SK-N-MC (cell line): ENCODE results near the gene FABP6.

Source experiments
- EZH2 ChIP-seq: fragments of 200-600 bp; sonication (generic); IDR thresholded peaks from one replicate; pipeline ENCODE4 v1.6.1; 2017; ENCODE audit warnings: antibody characterized with exemption
- FOXP2 ChIP-seq: optimal IDR thresholded peaks from 2 replicates; pipeline ENCODE3; 2011; ENCODE audit warnings: mild to moderate bottlenecking, moderate library complexity; ENCODE audit not compliant: insufficient read depth; ENCODE audit errors: extremely low read length, control extremely low read depth
- POLR2AphosphoS5 ChIP-seq: IDR thresholded peaks from 2 replicates; pipeline ENCODE4 v1.6.1; 2012; ENCODE audit warnings: mild to moderate bottlenecking, low read depth, low read length, borderline replicate concordance

DNA sequence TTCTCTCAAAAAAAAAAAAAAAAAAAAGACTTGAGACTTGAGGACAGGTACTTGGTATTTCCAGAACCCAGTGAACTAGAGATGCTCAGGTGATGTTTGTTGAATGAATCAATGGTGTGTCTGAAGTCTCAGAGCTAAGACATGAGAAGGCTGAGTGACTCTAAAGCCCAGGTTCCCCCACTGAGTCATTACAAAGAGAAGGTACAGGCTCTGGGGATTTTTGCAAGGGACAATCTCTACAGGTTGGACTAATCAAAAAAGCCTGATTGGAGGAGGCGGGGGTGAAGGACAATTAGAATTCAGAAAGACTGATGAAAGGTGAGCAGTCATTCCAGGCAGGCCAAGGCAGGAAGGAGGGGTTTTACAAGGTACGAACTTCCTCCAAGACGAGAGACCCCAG, 8.2 kb upstream of the FABP6 start:
- TF ChIP-seq EZH2, result no peak
- TF ChIP-seq POLR2AphosphoS5, result no peak
- no peak for TF ChIP-seq FOXP2
